A549 (cell line): ENCODE measurements around the gene CAMTA1. TPM values are rescaled to one million over a fixed set of nuclear protein-coding genes. Genes with fewer than 3 reads are reported as not detected.

Source experiments
- ATAC-seq, 2 experiments: fragments of 200-7000 bp in 1 of 2; fragments of >200 bp in 1 of 2; cut with Nextera tagmentation in 1 of 2; cut with Tn5 transposase in 1 of 2; 3 replicates each; pipeline versions ENCODE4 v1.8.0 to v1.9.1; 2018 to 2020; ENCODE audit warnings: mild to moderate bottlenecking in 1 of 2, moderate library complexity in 1 of 2
- CTCF ChIA-PET: fragments of 300-600 bp; sonication (Branson Sonifier 250); formaldehyde crosslinking; extraction: SDS; loops from one replicate; lab custom pipeline; 2021; ENCODE audit warnings: antibody characterized with exemption, inconsistent platforms; lab: Yijun Ruan, JAX
- POLR2A ChIA-PET: fragments of 350-600 bp; formaldehyde crosslinking; extraction: SDS; loops from one replicate; lab custom pipeline; 2021; ENCODE audit warnings: antibody characterized with exemption, inconsistent platforms; lab: Yijun Ruan, JAX
- DNase-seq, 2 experiments: peaks; one replicate each; pipeline versions ENCODE4 v3.0.0 to v3.0.0-alpha.2; 2011 to 2016; ENCODE audit warnings: low read depth in 1 of 2, low spot score in 1 of 2
- FAIRE-seq: peaks from 2 replicates; lab custom pipeline; 2011; peaks lifted over from hg19 to GRCh38; lab: Jason Lieb, UNC
- H3K27ac ChIP-seq, 2 experiments: fragments of >200 bp; sonication (Bioruptor Twin); formaldehyde crosslinking; 3 replicates each; pipeline ENCODE4 v1.5.1; 2016 to 2017
- H3K4me1 ChIP-seq: fragments of >200 bp; sonication (Bioruptor Twin); formaldehyde crosslinking; 3 replicates; pipeline ENCODE4 v1.6.1; 2016
- H3K4me2 ChIP-seq: fragments of >200 bp; sonication (Bioruptor Twin); formaldehyde crosslinking; 3 replicates; pipeline ENCODE4 v1.6.1; 2016
- H3K4me3 ChIP-seq: fragments of >200 bp; sonication (Bioruptor Twin); formaldehyde crosslinking; 3 replicates; pipeline ENCODE4 v1.5.1; 2016
- H3K9me3 ChIP-seq: fragments of >200 bp; sonication (Bioruptor Twin); formaldehyde crosslinking; 3 replicates; pipeline ENCODE4 v1.6.1; 2016
- EHMT2 ChIP-seq: fragments of 200-600 bp; sonication (generic); IDR thresholded peaks from 2 replicates; pipeline ENCODE4 v1.6.1; 2016; ENCODE audit warnings: antibody characterized with exemption, low read depth, mild to moderate bottlenecking, moderate library complexity
- ESRRA ChIP-seq: fragments of 150-350 bp; IDR thresholded peaks from 2 replicates; pipeline ENCODE4 v1.6.1; 2014; ENCODE audit warnings: mild to moderate bottlenecking, low read length, borderline replicate concordance
- HDAC2 ChIP-seq: fragments of 200-600 bp; sonication (generic); IDR thresholded peaks from 2 replicates; pipeline ENCODE4 v1.6.1; 2016
- HOXA7 ChIP-seq: fragments of 250-450 bp; sonication (Bioruptor Pico); IDR thresholded peaks from 2 replicates; pipeline ENCODE4 v1.5.0; 2020; ENCODE audit warnings: mild to moderate bottlenecking, moderate library complexity
- HOXB5 ChIP-seq: fragments of 250-450 bp; sonication (Bioruptor Pico); IDR thresholded peaks from 2 replicates; pipeline ENCODE4 v1.5.0; 2020; ENCODE audit warnings: mild to moderate bottlenecking, moderate library complexity
- JUN ChIP-seq, 2 experiments: fragments of >200 bp; sonication (Bioruptor Twin); formaldehyde crosslinking; IDR thresholded peaks; 2 replicates in 1 of 2; 3 replicates in 1 of 2; pipeline ENCODE4 v1.6.1; 2016 to 2017
- KDM5A ChIP-seq: fragments of 200-600 bp; sonication (generic); IDR thresholded peaks from 2 replicates; pipeline ENCODE4 v1.6.1; 2016; ENCODE audit warnings: antibody characterized with exemption, mild to moderate bottlenecking
- NR3C1 ChIP-seq: fragments of >200 bp; sonication (Bioruptor Twin); formaldehyde crosslinking; IDR thresholded peaks from 3 replicates; pipeline ENCODE4 v1.6.1; 2017
- PHF8 ChIP-seq: fragments of 200-600 bp; sonication (generic); IDR thresholded peaks from 2 replicates; pipeline ENCODE4 v1.6.1; 2016; ENCODE audit warnings: low read depth, mild to moderate bottlenecking, antibody characterized with exemption, moderate library complexity, borderline replicate concordance
- POLR2A ChIP-seq: IDR thresholded peaks from 2 replicates; pipeline ENCODE4 v1.6.1; 2012; ENCODE audit warnings: mild to moderate bottlenecking, low read length
- RAD21 ChIP-seq, 2 experiments: fragments of >200 bp in 1 of 2; sonication (Bioruptor Twin) in 1 of 2; formaldehyde crosslinking in 1 of 2; IDR thresholded peaks in 1 of 2; conservative IDR thresholded peaks in 1 of 2; 2 replicates in 1 of 2; 3 replicates in 1 of 2; pipeline ENCODE4 v1.6.1; 2012 to 2018; ENCODE audit warnings: inconsistent platforms in 1 of 2
- RARB ChIP-seq: fragments of 250-450 bp; sonication (Bioruptor Pico); IDR thresholded peaks from 2 replicates; pipeline ENCODE4 v1.8.0; 2021; ENCODE audit warnings: mild to moderate bottlenecking, moderate library complexity
- RCOR1 ChIP-seq: fragments of 150-350 bp; IDR thresholded peaks from 2 replicates; pipeline ENCODE4 v1.6.1; 2014; ENCODE audit warnings: antibody characterized with exemption, low read length, low read depth
- RNF2 ChIP-seq: fragments of 200-600 bp; sonication (generic); IDR thresholded peaks from 2 replicates; pipeline ENCODE4 v1.6.1; 2016; ENCODE audit warnings: low read depth, mild to moderate bottlenecking, antibody characterized with exemption, moderate library complexity, borderline replicate concordance
- SREBF2 ChIP-seq: fragments of 450-650 bp; IDR thresholded peaks from 2 replicates; pipeline ENCODE4 v1.6.1; 2014; ENCODE audit warnings: mild to moderate bottlenecking, moderate library complexity
- ZSCAN20 ChIP-seq: fragments of 250-450 bp; sonication (Bioruptor Pico); IDR thresholded peaks from 2 replicates; pipeline ENCODE4 v1.8.0; 2022; ENCODE audit warnings: mild to moderate bottlenecking, moderate library complexity
- WGBS: methylation state at CpG from one replicate; pipeline ENCODE4 v1.1.6; 2017; ENCODE audit errors: missing lambda C conversion rate; 5-methylcytosine and 5-hydroxymethylcytosine counted together
- polyA plus RNA-seq, 4 experiments: library from polyadenylated mRNA; depleted of rRNA in 3 of 4; stranded (reverse); fragments of >200 nt; fragmentation: RNase III in 1 of 4; extraction: RNeasy Plus Mini Kit Qiagen cat#74134 plus additional on column Dnase treatment in 1 of 4; gene quantifications; 2 replicates in 3 of 4; 3 replicates in 1 of 4; pipeline ENCODE4 v1.2.3, GENCODE V29; 2011 to 2017
- TF ChIP-seq, protein P1 (sequence below): fragments of 250-450 bp; sonication (Bioruptor Pico); IDR thresholded peaks from 2 replicates; pipeline ENCODE4 v1.5.0; 2020; ENCODE audit warnings: low read depth, mild to moderate bottlenecking, moderate library complexity
- TF ChIP-seq, protein P2 (sequence below): fragments of 200-600 bp; sonication (generic); IDR thresholded peaks from 2 replicates; pipeline ENCODE4 v1.6.1; 2016; ENCODE audit warnings: antibody characterized with exemption, mild to moderate bottlenecking, moderate library complexity
- TF ChIP-seq, protein P3 (sequence below): fragments of >200 bp; sonication (Bioruptor Twin); formaldehyde crosslinking; IDR thresholded peaks from 3 replicates; pipeline ENCODE4 v1.5.1; 2016
- TF ChIP-seq, protein P4 (sequence below): fragments of 450-650 bp; IDR thresholded peaks from 2 replicates; pipeline ENCODE4 v1.6.1; 2014; ENCODE audit warnings: antibody characterized with exemption
- TF ChIP-seq, protein P5 (sequence below): IDR thresholded peaks from 2 replicates; pipeline ENCODE4 v1.6.1; 2012

CAMTA1 gene
- polyA plus RNA-seq, 2 of the 4 experiments (the other 2 are of a cell fraction): 58.8 to 75.0 TPM

DNA sequence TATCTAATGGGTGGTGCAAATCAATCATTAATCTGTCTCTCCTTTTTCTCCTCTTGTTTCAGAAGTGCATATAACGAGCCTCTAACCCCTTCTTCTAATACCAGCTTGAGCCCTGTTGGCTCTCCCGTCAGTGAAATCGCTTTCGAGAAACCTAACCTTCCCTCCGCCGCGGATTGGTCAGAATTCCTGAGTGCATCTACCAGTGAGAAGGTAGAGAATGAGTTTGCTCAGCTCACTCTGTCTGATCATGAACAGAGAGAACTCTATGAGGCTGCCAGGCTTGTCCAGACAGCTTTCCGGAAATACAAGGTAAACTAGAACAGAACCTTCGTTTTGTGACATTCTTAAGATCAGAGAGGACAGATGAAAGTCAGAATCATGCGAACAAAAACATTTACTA is 960.5 kb downstream of the CAMTA1 start:
- Histone ChIP-seq H3K4me1 (no peaks in the 10 kb centered on the region), H3K4me3 (no peak overlapping the region), H3K9me3 (no peaks in the 10 kb centered on the region), H3K4me2 (no peak overlapping the region), H3K27ac (no peak overlapping the region)
- DNase-seq (no peak), FAIRE-seq (no peak), ATAC-seq (no peak)
- WGBS: 83% methylated on average over 10 of the region's 10 CpGs
- ChIA-PET CTCF (interaction anchor here (11.5 kb wide), 1 partner anchor 79 kb away, joined by 410 read pairs; no protein-coding TSS in a partner anchor), POLR2A (no interaction called here)
- TF ChIP-seq, protein P1, sequence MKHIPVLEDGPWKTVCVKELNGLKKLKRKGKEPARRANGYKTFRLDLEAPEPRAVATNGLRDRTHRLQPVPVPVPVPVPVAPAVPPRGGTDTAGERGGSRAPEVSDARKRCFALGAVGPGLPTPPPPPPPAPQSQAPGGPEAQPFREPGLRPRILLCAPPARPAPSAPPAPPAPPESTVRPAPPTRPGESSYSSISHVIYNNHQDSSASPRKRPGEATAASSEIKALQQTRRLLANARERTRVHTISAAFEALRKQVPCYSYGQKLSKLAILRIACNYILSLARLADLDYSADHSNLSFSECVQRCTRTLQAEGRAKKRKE (CRISPR knock-in tag): no peak
- no peak for TF ChIP-seq ZSCAN20 (CRISPR knock-in tag)

DNA sequence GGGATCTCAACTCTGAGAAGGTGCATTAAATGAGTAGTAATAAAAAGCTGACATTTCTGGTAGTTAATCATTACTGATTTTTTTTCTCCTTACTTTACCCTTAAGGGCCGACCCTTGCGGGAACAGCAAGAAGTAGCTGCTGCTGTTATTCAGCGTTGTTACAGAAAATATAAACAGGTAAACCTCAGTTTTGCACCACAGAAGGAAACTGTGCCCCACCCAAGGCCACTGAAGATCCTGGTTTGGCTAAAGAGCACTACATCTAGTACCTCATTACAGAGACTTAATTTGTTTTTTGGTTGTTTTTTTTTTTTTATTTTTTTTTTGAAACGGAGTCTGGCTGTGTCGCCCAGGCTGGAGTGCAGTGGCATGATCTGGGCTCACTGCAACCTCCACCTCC is 962.4 kb downstream of the CAMTA1 start:
- H3K4me1 ChIP-seq: no peaks in the 10 kb centered on the region
- H3K9me3 ChIP-seq: no peaks in the 10 kb centered on the region
- FAIRE-seq (no peak), ATAC-seq (no peak), DNase-seq (no peak)
- no peak for TF ChIP-seq SREBF2
- TF ChIP-seq, protein P2, sequence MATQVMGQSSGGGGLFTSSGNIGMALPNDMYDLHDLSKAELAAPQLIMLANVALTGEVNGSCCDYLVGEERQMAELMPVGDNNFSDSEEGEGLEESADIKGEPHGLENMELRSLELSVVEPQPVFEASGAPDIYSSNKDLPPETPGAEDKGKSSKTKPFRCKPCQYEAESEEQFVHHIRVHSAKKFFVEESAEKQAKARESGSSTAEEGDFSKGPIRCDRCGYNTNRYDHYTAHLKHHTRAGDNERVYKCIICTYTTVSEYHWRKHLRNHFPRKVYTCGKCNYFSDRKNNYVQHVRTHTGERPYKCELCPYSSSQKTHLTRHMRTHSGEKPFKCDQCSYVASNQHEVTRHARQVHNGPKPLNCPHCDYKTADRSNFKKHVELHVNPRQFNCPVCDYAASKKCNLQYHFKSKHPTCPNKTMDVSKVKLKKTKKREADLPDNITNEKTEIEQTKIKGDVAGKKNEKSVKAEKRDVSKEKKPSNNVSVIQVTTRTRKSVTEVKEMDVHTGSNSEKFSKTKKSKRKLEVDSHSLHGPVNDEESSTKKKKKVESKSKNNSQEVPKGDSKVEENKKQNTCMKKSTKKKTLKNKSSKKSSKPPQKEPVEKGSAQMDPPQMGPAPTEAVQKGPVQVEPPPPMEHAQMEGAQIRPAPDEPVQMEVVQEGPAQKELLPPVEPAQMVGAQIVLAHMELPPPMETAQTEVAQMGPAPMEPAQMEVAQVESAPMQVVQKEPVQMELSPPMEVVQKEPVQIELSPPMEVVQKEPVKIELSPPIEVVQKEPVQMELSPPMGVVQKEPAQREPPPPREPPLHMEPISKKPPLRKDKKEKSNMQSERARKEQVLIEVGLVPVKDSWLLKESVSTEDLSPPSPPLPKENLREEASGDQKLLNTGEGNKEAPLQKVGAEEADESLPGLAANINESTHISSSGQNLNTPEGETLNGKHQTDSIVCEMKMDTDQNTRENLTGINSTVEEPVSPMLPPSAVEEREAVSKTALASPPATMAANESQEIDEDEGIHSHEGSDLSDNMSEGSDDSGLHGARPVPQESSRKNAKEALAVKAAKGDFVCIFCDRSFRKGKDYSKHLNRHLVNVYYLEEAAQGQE: no peak
- TF ChIP-seq, protein P3, sequence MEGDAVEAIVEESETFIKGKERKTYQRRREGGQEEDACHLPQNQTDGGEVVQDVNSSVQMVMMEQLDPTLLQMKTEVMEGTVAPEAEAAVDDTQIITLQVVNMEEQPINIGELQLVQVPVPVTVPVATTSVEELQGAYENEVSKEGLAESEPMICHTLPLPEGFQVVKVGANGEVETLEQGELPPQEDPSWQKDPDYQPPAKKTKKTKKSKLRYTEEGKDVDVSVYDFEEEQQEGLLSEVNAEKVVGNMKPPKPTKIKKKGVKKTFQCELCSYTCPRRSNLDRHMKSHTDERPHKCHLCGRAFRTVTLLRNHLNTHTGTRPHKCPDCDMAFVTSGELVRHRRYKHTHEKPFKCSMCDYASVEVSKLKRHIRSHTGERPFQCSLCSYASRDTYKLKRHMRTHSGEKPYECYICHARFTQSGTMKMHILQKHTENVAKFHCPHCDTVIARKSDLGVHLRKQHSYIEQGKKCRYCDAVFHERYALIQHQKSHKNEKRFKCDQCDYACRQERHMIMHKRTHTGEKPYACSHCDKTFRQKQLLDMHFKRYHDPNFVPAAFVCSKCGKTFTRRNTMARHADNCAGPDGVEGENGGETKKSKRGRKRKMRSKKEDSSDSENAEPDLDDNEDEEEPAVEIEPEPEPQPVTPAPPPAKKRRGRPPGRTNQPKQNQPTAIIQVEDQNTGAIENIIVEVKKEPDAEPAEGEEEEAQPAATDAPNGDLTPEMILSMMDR: no peak
- TF ChIP-seq KDM5A: no peak
- TF ChIP-seq, protein P4, sequence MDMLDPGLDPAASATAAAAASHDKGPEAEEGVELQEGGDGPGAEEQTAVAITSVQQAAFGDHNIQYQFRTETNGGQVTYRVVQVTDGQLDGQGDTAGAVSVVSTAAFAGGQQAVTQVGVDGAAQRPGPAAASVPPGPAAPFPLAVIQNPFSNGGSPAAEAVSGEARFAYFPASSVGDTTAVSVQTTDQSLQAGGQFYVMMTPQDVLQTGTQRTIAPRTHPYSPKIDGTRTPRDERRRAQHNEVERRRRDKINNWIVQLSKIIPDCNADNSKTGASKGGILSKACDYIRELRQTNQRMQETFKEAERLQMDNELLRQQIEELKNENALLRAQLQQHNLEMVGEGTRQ: no peak
- TF ChIP-seq, protein P1 (CRISPR knock-in tag): no peak
- no peak for TF ChIP-seq RNF2
- no peak for TF ChIP-seq EHMT2
- TF ChIP-seq JUN (IDR thresholded peaks at IDR 0.05): no peak
- no peak for TF ChIP-seq NR3C1
- no peak for TF ChIP-seq RCOR1
- TF ChIP-seq PHF8: no peak
- no peak for TF ChIP-seq POLR2A
- TF ChIP-seq RARB (CRISPR knock-in tag): no peak
- TF ChIP-seq RAD21 (conservative IDR thresholded peaks at IDR 0.05 in 1 of 2, IDR thresholded peaks at IDR 0.05 in 1 of 2): no peak
- TF ChIP-seq, protein P5, sequence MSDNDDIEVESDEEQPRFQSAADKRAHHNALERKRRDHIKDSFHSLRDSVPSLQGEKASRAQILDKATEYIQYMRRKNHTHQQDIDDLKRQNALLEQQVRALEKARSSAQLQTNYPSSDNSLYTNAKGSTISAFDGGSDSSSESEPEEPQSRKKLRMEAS: no peak
- TF ChIP-seq ESRRA: no peak
- TF ChIP-seq HDAC2: no peak
- no peak for TF ChIP-seq HOXB5
- no peak for TF ChIP-seq HOXA7 (CRISPR knock-in tag)
- 78% methylated on average over 5 of the region's 5 CpGs for WGBS
- H3K27ac ChIP-seq: no peak overlapping the region
- POLR2A ChIA-PET: no interaction called here
- no peak overlapping the region for H3K4me2 ChIP-seq
- CTCF ChIA-PET: interaction anchor here (11.5 kb wide), 1 partner anchor 81 kb away, joined by 410 read pairs; no protein-coding TSS in a partner anchor
- H3K4me3 ChIP-seq: no peak overlapping the region
